WERI-Rb-1 (cell line): ENCODE measurements around the gene ZNF688.
"Not testable (repeated sequence)": the region's sequence is repeated elsewhere in the genome, so short reads cannot be mapped to it uniquely, and the experiment has no call there.

Experiments used
- DNase-seq: peaks from one replicate; pipeline ENCODE4 v3.0.0-alpha.2; 2020
- H3K27ac ChIP-seq: fragments of 250-450 bp; sonication (Bioruptor Pico); 2 replicates; pipeline ENCODE4 v1.5.1; 2020; ENCODE audit warnings: mild to moderate bottlenecking, moderate library complexity
- H3K27me3 ChIP-seq: fragments of 250-450 bp; sonication (Bioruptor Pico); 2 replicates; pipeline ENCODE4 v1.5.1; 2021; ENCODE audit warnings: mild to moderate bottlenecking, low read depth, moderate library complexity; ENCODE audit not compliant: insufficient read depth, severe bottlenecking
- H3K36me3 ChIP-seq: fragments of 250-450 bp; sonication (Bioruptor Pico); 2 replicates; pipeline ENCODE4 v1.5.1; 2020; ENCODE audit warnings: mild to moderate bottlenecking, moderate library complexity
- H3K4me3 ChIP-seq: 2 replicates; pipeline ENCODE4 v1.5.1; 2011; ENCODE audit warnings: low read depth, mild to moderate bottlenecking, control low read depth, low read length
- H3K9me3 ChIP-seq: fragments of 250-450 bp; sonication (Bioruptor Pico); 2 replicates; pipeline ENCODE4 v1.5.1; 2021; ENCODE audit warnings: mild to moderate bottlenecking, moderate library complexity; ENCODE audit not compliant: severe bottlenecking
- TF ChIP-seq, protein P1 (sequence below): IDR thresholded peaks from 2 replicates; pipeline ENCODE4 v1.5.1; 2011; ENCODE audit warnings: low read depth, mild to moderate bottlenecking, control low read depth, inconsistent platforms, low read length

ZNF688 gene

DNA sequence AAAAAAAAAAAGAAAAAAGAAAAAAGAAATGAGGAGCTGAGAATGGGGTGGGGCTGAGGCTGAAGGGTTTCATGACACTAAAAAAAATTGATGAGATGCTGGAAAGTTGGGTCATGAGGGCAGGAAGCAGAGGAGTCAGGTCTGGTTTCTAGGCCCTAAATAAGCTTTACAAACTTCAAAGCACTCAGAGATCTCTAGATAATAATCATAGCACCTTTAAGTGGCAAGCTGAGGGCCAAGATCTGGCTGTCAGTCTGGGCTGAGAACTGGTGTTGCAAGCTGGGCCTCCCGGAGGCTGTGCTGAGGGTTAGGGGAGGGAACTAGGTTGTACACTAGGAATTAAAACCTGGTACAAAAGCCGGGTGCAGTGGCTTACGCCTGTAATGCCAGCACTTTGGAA is 19.7 kb downstream of the ZNF688 start:
- DNase-seq, result no peak

DNA sequence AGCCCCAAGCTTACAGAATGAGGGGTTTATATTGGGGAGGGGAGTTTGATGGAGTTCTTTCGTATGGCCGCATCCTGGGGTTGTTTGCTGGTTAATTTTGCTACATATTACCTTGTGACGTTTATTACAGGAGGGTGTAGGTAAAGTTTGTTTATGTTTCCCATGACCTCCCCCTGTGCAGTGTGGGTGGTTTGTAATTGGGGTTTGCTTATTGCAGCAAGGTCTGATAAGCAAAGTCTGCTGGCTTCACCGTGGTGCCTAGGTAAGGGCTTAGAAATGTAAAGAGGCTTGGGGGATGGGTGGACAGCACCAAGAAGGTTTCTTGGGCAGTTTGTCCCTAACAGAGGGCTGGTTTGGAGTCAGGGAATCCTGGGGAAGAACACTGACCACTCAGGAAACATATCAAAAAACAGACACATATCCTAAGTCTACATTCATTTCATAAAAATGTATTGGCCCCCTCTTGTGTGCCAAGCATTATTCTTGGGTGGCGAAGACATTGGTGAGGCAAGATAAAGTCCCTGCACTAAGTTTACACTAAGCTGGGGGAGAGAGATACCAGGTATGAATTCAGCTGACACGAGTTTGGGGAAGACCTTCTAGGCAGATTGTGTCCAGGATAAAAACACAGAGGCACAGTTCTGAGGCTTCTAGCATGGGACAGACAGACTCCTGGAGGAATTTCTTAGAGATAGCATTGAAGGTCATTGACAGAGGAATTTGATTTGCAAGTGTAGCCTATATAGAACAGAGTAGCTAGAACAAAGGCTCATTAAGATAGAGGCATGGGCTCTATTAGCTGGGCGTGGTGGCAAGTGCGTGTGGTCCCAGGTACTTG is 22.9 kb downstream of the ZNF688 start:
- no peak for DNase-seq
- H3K4me3 ChIP-seq, result no peak overlapping the region
- no peaks in the 10 kb centered on the region for H3K27me3 ChIP-seq
- peaks cover 4% of the 10 kb centered on the region; the same call in 1 of the 2 replicates for H3K36me3 ChIP-seq
- H3K9me3 ChIP-seq, result no peaks in the 10 kb centered on the region
- H3K27ac ChIP-seq, result no peak overlapping the region
- TF ChIP-seq, protein P1, sequence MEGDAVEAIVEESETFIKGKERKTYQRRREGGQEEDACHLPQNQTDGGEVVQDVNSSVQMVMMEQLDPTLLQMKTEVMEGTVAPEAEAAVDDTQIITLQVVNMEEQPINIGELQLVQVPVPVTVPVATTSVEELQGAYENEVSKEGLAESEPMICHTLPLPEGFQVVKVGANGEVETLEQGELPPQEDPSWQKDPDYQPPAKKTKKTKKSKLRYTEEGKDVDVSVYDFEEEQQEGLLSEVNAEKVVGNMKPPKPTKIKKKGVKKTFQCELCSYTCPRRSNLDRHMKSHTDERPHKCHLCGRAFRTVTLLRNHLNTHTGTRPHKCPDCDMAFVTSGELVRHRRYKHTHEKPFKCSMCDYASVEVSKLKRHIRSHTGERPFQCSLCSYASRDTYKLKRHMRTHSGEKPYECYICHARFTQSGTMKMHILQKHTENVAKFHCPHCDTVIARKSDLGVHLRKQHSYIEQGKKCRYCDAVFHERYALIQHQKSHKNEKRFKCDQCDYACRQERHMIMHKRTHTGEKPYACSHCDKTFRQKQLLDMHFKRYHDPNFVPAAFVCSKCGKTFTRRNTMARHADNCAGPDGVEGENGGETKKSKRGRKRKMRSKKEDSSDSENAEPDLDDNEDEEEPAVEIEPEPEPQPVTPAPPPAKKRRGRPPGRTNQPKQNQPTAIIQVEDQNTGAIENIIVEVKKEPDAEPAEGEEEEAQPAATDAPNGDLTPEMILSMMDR, result no peak

More for the DNA sequence above, 19.7 kb downstream of the ZNF688 start:
- Histone ChIP-seq H3K27me3 (no peaks in the 10 kb centered on the region), H3K36me3 (peaks cover 14% of the 10 kb centered on the region), H3K9me3 (no peaks in the 10 kb centered on the region), H3K4me3 (no peak overlapping the region), H3K27ac (no peak overlapping the region)
- TF ChIP-seq, protein P1, result no peak

DNA sequence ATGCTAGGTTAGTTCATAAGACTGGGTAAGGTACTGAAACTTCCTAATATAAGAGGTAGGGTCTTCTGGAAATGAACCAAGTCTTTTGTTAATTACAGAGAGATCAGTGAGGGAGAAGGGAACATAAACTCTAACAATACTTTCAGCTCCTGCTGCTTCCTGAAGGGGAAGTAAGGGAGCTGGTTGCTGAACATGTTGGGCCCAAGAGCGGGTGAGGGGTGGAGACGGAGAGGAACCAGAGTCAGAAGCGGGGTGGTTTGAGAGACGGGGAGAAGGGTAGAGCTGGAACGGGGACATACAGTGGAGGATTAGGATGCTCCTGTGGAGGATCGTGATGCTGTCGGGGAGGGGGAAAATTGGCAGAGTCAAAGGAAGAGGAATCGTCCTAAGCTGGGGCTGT is 25.4 kb downstream of the ZNF688 start:
- no peak overlapping the region for H3K4me3 ChIP-seq
- H3K27me3 ChIP-seq, result no peaks in the 10 kb centered on the region
- no peak for DNase-seq
- H3K9me3 ChIP-seq, result no peaks in the 10 kb centered on the region
- no peak overlapping the region for H3K27ac ChIP-seq
- H3K36me3 ChIP-seq, result no peaks in the 10 kb centered on the region
- TF ChIP-seq, protein P1, result no peak

DNA sequence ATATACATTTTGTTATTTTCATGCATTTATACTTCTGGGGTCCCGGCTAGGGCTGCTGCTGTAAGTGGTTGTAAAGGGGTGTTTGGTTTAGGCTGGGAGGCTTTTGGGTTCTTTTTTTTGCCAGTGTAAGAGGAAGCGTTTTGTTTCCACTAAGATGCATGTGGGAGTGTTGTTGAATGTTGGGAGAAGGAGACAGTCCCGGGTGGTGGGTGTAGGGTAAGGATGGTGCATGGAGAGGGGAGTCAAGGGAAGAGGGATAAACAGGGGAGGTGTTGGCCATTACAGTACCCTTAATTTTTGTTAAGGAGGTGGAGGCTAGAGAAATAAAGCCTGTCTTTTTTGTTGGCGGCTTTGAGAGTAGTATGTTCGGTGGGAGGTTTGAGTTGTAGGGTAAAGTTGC is 28.4 kb downstream of the ZNF688 start:
- H3K36me3 ChIP-seq, result no peaks in the 10 kb centered on the region
- no peaks in the 10 kb centered on the region for H3K9me3 ChIP-seq
- no peak overlapping the region for H3K4me3 ChIP-seq
- DNase-seq, result no peak
- no peak overlapping the region for H3K27ac ChIP-seq
- TF ChIP-seq, protein P1, result no peak
- H3K27me3 ChIP-seq, result no peaks in the 10 kb centered on the region

DNA sequence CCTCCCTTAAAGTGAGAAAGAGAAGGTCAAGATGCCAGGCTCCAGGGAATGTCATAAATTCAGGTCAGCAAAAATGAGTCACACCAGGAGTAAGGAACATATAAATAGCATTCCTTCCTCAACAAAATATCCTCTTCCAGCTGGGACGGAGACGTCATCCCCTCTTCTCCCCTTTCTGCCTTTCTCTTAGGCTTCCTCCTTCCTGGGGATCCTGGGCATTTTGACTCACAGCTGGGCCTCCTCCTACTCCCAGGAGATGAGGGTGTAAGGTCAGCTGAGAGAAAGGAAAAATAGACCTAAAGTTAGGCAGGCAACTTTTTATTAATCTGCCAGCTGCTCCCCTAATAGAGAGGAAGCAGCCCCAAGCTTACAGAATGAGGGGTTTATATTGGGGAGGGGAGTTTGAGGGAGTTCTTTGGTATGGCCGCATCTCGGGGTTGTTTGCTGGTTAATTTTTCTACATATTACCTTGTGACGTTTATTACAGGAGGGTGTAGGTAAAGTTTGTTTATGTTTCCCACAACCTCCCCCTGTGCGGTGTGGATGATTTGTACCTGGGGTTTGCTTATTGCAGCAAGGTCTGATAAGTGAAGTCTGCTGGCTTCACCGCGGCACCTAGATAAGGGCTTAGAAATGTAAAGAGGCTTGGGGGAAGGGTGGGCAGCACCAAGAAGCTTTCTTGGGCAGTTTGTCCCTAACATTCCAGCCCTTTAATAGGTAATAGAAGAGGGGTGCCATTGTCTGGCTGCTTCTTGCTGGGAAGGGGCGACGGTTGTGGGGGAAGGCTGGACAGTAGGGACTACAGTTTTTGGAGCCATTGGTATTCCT is 29.8 kb downstream of the ZNF688 start:
- H3K36me3 ChIP-seq, result no peaks in the 10 kb centered on the region
- TF ChIP-seq, protein P1, result no peak
- H3K4me3 ChIP-seq, result no peak overlapping the region
- no peaks in the 10 kb centered on the region for H3K9me3 ChIP-seq
- no peaks in the 10 kb centered on the region for H3K27me3 ChIP-seq
- DNase-seq, result no peak
- no peak overlapping the region for H3K27ac ChIP-seq

DNA sequence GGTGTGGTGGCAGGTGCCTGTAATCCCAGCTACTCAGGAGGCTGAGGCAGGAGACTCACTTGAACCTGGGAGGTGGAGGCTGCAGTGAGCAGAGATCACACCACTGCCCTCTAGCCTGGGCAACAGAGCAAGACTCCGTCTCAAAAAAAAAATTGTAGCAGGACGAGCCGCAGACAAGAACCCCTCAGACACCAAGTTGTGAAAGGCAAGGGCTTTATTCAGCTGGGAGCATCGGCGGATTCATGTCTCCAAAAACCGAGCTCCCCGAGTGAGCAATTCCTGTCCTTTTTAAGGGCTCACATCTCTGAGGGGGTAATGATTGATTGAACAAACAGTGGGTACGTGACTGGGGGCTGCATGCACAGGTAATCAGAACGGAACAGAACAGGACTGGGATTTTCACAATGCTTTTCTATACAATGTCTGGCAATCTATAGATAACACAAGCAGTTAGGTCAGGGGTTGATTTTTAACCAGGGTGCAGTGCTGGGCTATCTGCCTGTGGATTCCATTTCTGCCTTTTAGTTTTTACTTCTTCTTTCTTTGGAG is 30.5 kb downstream of the ZNF688 start:
- not testable (repeated sequence) for DNase-seq, H3K4me3 ChIP-seq, H3K36me3 ChIP-seq, H3K27me3 ChIP-seq, H3K27ac ChIP-seq, H3K9me3 ChIP-seq

DNA sequence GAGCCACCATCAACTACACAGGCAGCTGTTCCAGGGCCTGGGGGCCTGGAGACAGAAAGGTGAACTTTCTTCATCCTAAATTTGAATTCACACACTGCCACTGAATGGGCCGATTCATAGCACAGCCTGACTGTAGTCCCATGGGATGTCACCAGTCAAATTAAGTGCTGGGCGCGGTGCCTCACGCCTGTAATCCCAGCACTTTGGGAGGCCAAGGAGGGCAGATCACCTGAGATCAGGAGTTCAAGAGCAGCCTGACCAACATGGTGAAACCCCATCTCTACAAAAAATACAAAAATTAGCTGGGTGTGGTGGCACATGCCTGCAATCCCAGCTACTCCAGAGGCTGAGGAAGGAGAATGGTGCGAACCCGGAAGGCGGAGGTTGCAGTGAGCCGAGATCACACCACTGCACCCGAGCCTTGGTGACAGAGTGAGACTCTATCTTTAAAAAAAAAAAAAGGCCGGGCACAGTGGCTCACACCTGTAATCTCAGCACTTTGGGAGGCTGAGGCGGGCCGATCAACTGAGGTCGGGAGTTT is 31.5 kb downstream of the ZNF688 start:
- not testable (repeated sequence) for DNase-seq, H3K27ac ChIP-seq, H3K4me3 ChIP-seq, H3K27me3 ChIP-seq, H3K36me3 ChIP-seq, H3K9me3 ChIP-seq
